ENCODE data around the gene NUP50.

GRCh38 chr22:45233386-45233785 lies 69.7 kb downstream of the NUP50 start:
- TF ChIP-seq CTCF (conservative IDR thresholded peaks at IDR 0.05) (no peak), ZFX (IDR thresholded peaks at IDR 0.05) (no peak)
